Measurements from ENCODE around the gene RABGGTB. TPM values are rescaled to one million over a fixed set of nuclear protein-coding genes. Genes with fewer than 3 reads are reported as not detected.
"Not testable (repeated sequence)": the region's sequence is repeated elsewhere in the genome, so short reads cannot be mapped to it uniquely, and the experiment has no call there.

Gene RABGGTB
- total RNA-seq, 4 donors from 2014 or later, result 34.9 to 98.4 (median 68.1) TPM

DNA sequence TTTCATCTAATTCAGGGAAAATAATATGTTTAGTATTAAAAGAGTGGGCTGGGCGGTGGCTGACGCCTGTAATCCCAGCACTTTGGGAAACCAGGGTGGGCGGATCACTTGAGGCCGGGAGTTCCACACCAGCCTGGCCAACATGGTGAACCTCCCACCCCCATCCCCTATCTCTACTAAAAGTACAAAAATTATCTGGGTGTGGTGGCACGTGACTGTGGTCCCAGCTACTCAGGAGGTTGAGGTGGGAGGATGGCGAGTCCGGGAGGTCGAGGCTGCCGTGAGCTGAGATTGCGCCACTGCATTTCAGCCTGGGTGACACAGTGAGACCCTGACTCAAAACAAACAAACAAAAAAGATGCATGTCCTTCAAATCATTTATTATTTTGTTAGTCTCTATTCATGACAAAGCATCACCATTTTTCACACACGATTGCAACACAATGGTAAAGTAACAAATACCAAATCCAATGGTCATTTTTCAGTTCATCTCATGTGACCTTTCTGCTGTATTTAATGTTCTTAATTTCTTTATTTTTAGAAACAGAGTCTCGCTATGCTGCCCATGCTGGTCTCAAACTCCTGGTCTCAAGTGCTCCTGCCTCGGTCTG lies 11.7 kb downstream of the RABGGTB start:
- 85 to 87% methylated on average over 13 of the region's 13 CpGs for WGBS, 2 donors
- DNase-seq, result no peak
- Histone ChIP-seq H3K4me1 (peaks cover 0 to 14% (median 0%) of the 10 kb centered on the region in 3 donors), H3K9me3 (no peaks in the 10 kb centered on the region), H3K27me3 (no peaks in the 10 kb centered on the region), H3K27ac (no peak overlapping the region), H3K4me3 (no peak overlapping the region), H3K36me3 (peaks cover 26 to 52% (median 28%) of the 10 kb centered on the region in 3 donors)
- TF ChIP-seq, protein P1, sequence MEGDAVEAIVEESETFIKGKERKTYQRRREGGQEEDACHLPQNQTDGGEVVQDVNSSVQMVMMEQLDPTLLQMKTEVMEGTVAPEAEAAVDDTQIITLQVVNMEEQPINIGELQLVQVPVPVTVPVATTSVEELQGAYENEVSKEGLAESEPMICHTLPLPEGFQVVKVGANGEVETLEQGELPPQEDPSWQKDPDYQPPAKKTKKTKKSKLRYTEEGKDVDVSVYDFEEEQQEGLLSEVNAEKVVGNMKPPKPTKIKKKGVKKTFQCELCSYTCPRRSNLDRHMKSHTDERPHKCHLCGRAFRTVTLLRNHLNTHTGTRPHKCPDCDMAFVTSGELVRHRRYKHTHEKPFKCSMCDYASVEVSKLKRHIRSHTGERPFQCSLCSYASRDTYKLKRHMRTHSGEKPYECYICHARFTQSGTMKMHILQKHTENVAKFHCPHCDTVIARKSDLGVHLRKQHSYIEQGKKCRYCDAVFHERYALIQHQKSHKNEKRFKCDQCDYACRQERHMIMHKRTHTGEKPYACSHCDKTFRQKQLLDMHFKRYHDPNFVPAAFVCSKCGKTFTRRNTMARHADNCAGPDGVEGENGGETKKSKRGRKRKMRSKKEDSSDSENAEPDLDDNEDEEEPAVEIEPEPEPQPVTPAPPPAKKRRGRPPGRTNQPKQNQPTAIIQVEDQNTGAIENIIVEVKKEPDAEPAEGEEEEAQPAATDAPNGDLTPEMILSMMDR (IDR thresholded peaks at IDR 0.05), result no peak
- TF ChIP-seq POLR2A (IDR thresholded peaks at IDR 0.05), result no peak
- intact Hi-C loops (cut with DNase I), result no loop called here

DNA sequence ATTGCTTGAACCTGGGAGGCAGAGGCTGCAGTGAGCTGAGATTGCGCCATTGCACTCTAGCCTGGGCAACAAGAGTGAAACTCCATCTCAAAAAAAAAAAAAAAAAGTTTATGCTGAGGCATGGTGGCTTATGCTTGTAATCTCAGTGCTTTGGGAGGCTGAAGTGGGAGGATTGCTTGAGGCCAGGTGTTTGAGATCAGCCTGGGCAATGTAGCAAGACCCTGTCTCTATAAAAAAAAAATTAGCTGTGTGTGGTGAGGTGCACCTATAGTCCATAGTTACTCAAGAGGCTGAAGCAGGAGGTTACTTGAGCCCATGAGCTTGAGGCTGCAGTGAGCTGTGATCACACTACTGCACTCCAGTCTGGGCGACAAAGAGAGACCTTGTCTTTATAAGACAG lies 15.4 kb downstream of the RABGGTB start:
- WGBS, 2 donors, result 88 to 90% methylated on average over 2 of the region's 2 CpGs
- intact Hi-C loops (cut with DNase I); H3K27me3 ChIP-seq; DNase-seq; H3K9me3 ChIP-seq; H3K4me1 ChIP-seq; H3K27ac ChIP-seq; H3K4me3 ChIP-seq: not testable (repeated sequence)
- H3K36me3 ChIP-seq, result peaks cover 0 to 15% (median 8%) of the 10 kb centered on the region in 3 donors

DNA sequence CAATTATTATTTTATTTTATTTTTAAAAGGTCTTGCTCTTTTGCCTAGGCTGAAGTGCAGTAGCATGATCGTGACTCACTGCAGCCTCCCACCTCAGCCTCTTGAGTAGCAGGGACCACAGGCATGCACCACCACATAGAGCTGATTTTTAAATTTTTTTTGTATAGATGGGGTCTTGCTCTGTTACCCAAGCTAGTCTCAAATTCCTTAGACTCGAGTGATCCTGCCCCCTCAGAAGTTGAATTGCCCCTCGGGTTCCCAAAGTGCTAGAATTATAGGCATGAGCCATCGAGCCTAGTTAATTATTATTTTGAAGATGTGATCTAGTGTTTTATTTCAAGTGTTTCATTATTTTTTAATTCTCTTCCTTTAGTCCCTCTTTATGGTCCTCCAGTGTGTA lies 22.9 kb downstream of the RABGGTB start:
- Histone ChIP-seq H3K36me3 (no peaks in the 10 kb centered on the region), H3K9me3 (no peaks in the 10 kb centered on the region), H3K4me3 (no peak overlapping the region), H3K4me1 (no peaks in the 10 kb centered on the region), H3K27ac (no peak overlapping the region), H3K27me3 (no peaks in the 10 kb centered on the region)
- DNase-seq, result no peak
- WGBS, 2 donors, result 89 to 93% methylated on average over 4 of the region's 4 CpGs
- intact Hi-C loops (cut with DNase I), result no loop called here
- TF ChIP-seq, protein P1 (IDR thresholded peaks at IDR 0.05), result no peak
- no peak for TF ChIP-seq POLR2A (IDR thresholded peaks at IDR 0.05)

DNA sequence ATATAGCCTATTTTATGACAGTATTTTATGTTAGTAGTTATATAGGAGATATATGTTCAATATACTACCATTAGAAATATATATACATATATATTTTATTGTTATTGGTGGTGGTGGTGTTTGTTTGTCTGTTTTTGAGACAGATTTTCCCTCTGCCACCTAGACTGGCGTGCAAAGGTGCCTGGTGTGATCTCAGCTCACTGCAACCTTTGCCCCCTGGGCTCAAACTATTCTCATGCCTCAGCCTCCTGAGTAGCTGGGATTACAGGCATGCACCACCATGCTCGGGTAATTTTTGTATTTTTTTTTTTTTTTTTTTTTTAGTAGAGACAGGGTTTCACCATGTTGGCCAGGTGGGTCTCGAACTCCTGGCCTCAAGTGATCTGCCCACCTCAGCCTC lies 24.1 kb downstream of the RABGGTB start:
- H3K27ac ChIP-seq; H3K4me1 ChIP-seq; H3K9me3 ChIP-seq; H3K27me3 ChIP-seq; H3K4me3 ChIP-seq; intact Hi-C loops (cut with DNase I); H3K36me3 ChIP-seq; DNase-seq: not testable (repeated sequence)
- WGBS, 2 donors, result 82 to 91% methylated on average over 3 of the region's 3 CpGs

DNA sequence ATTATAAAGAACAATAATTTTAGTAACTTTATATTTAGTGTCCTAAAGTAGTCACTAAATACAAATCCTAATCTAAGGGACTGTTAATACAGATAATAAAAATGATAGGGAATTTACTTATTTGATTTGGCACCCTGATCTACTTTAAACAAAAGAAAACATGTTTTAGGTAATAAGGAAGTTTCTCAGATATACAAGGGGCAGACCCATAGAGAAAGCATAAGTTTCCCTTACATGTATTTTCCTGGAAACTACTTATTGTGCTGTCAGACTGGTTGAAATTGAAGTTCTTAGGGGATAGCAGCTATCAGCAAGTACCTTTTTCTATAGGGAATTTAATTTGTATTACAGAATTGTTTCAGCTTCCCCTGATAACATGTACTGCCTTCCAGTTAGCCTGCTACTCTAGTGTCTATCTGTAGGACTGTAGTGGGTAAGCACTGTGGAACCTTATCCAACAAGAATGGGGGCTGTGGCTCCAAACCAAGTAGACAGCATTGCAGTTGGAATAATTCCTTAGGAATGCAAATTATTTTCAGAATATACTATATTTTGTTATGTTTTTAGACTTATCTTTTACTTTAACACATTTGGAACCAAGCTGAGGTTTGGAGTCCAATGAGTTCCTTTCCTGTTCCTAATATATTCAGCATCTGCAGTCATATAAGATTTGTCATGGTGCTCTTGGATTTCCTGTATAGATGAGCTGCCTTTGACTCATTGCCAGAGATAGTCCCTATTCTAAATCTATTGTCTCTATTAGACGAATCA lies 25.3 kb downstream of the RABGGTB start:
- WGBS, 2 donors, result 50% methylated on average over 1 of the region's 1 CpG
- no peak overlapping the region for H3K27ac ChIP-seq
- DNase-seq, result no peak
- H3K9me3 ChIP-seq, result no peaks in the 10 kb centered on the region
- H3K36me3 ChIP-seq, result no peaks in the 10 kb centered on the region
- TF ChIP-seq, protein P1 (IDR thresholded peaks at IDR 0.05), result no peak
- TF ChIP-seq POLR2A (IDR thresholded peaks at IDR 0.05), result no peak
- H3K4me3 ChIP-seq, result no peak overlapping the region
- intact Hi-C loops (cut with DNase I), result no loop called here
- H3K27me3 ChIP-seq, result no peaks in the 10 kb centered on the region
- no peaks in the 10 kb centered on the region for H3K4me1 ChIP-seq

DNA sequence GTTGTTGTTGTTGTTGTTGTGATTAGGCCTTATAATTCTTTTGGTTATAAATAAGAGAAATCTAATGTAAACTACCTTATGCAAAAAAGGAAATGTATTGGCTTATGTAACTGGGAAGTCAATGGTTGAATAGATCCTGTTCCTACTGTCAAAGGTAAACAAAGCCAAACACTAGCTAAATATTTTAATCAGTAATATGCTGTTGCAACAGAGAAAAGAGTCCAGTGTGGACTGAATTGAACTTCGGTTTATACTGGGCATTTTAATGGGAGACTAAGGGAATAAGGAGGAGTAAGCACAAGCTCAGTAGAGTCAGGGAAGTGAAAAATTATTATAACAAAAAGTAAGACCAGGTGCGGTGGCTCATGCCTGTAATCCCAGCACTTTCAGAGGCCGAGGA lies 26.0 kb downstream of the RABGGTB start:
- no peaks in the 10 kb centered on the region for H3K4me1 ChIP-seq
- H3K27me3 ChIP-seq, result no peaks in the 10 kb centered on the region
- no peak overlapping the region for H3K4me3 ChIP-seq
- no peaks in the 10 kb centered on the region for H3K36me3 ChIP-seq
- 78 to 94% methylated on average over 3 of the region's 3 CpGs for WGBS, 2 donors
- no peak overlapping the region for H3K27ac ChIP-seq
- intact Hi-C loops (cut with DNase I), result no loop called here
- DNase-seq, result no peak
- H3K9me3 ChIP-seq, result no peaks in the 10 kb centered on the region
- no peak for TF ChIP-seq POLR2A (IDR thresholded peaks at IDR 0.05)
- TF ChIP-seq, protein P1 (IDR thresholded peaks at IDR 0.05), result no peak

DNA sequence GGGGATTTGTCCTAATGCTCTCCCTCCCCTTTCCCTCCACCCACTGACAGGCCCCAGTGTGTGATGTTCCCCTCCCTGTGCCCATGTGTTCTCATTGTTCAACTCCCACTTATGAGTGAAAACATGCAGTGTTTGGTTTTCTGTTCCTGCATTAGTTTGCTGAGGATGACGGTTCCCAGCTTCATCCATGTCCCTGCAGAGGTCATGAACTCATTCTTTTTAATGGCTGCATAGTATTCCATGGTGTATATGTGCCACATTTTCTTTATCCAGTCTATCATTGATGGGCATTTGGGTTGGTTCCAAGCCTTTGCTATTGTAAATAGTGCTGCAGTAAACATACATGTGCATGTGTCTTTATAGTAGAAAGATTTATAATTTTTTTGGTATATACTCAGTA lies 37.5 kb downstream of the RABGGTB start:
- H3K27me3 ChIP-seq; H3K9me3 ChIP-seq; intact Hi-C loops (cut with DNase I); H3K27ac ChIP-seq; H3K36me3 ChIP-seq; H3K4me1 ChIP-seq; H3K4me3 ChIP-seq; DNase-seq: not testable (repeated sequence)
- 60 to 62% methylated on average over 1 of the region's 1 CpG for WGBS, 2 donors
